Esophagus muscularis mucosa (tissue), 4 donors: Measurements from ENCODE around the gene FBXO10.

ENCODE experiments used
- CTCF ChIP-seq, 3 experiments: fragments of 200-600 bp in 2 of 3; fragments of 450-650 bp in 1 of 3; sonication (generic) in 2 of 3; IDR thresholded peaks; one replicate each; pipeline ENCODE4 v1.5.1; 2017 to 2019; ENCODE audit warnings: antibody characterized with exemption in 3 of 3, mild to moderate bottlenecking in 2 of 3, moderate library complexity in 1 of 3
- EP300 ChIP-seq: sonication (generic); formaldehyde crosslinking; IDR thresholded peaks from one replicate; pipeline ENCODE4 v1.6.1; 2017; ENCODE audit warnings: antibody characterized with exemption
- POLR2A ChIP-seq: fragments of 450-650 bp; IDR thresholded peaks from one replicate; pipeline ENCODE4 v1.6.1; 2017; ENCODE audit warnings: antibody characterized with exemption, moderate library complexity, mild to moderate bottlenecking, low read depth
- POLR2AphosphoS5 ChIP-seq, 2 donors: sonication (generic); formaldehyde crosslinking; IDR thresholded peaks; one replicate each; pipeline ENCODE4 v1.6.1; 2017; ENCODE audit warnings: antibody characterized with exemption in 2 of 2

GRCh38 chr9:37559125-37559524, 17.1 kb downstream of the FBXO10 start:
- TF ChIP-seq CTCF (IDR thresholded peaks at IDR 0.05) (no peak), POLR2A (no peak), POLR2AphosphoS5 (IDR thresholded peaks at IDR 0.05) (no peak), EP300 (no peak)
